Ectodermal cell (in vitro differentiated cells): ENCODE data around the gene PIK3AP1.

ENCODE experiments used
- H3K27ac ChIP-seq: 2 replicates; pipeline ENCODE4 v1.7.0; 2013; ENCODE audit warnings: mild to moderate bottlenecking, low read depth, low read length; ENCODE audit not compliant: insufficient read depth, poor library complexity, severe bottlenecking
- H3K27me3 ChIP-seq: 2 replicates; pipeline ENCODE4 v1.7.0; 2013; ENCODE audit warnings: mild to moderate bottlenecking, low read length; ENCODE audit not compliant: insufficient read depth, control insufficient read depth, poor library complexity, severe bottlenecking
- H3K36me3 ChIP-seq: one replicate; pipeline ENCODE4 v1.7.0; 2013; ENCODE audit warnings: low read length; ENCODE audit not compliant: control insufficient read depth, insufficient read depth
- H3K4me1 ChIP-seq: one replicate; pipeline ENCODE4 v1.7.0; 2013; ENCODE audit warnings: low read length; ENCODE audit not compliant: control insufficient read depth, insufficient read depth
- H3K4me3 ChIP-seq: 2 replicates; pipeline ENCODE4 v1.7.0; 2013; ENCODE audit warnings: low read depth, low read length, control low read depth; ENCODE audit not compliant: insufficient read depth
- H3K9me3 ChIP-seq: 2 replicates; pipeline ENCODE4 v1.7.0; 2013; ENCODE audit warnings: mild to moderate bottlenecking, low read length, moderate library complexity; ENCODE audit not compliant: control insufficient read depth
- WGBS, 2 experiments: methylation state at CpG; one replicate each; pipeline ENCODE4 v1.1.7; 2013; ENCODE audit warnings: missing lambda C conversion rate in 2 of 2; 5-methylcytosine and 5-hydroxymethylcytosine counted together

Gene PIK3AP1

DNA sequence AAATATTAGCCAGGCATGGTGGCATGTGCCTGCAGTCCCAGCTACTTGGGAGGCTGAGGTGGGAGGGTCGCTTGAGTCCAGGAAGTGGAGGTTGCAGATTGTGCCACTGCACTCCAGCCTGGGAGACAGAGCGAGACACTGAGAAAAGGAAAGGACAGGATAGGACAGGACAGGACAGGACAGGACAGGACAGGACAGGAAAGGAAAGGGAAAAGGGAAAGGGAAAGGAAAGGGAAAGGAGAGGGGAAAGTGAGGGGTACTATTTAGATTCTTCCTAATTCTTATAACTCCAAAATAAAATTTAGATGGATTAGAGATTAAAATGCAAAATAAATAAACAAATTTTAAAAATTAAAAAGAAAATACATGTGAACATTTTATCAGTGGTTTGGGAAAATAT lies 58.7 kb downstream of the PIK3AP1 start:
- H3K36me3 ChIP-seq, result no peaks in the 10 kb centered on the region
- 92% methylated on average over 2 of the region's 2 CpGs for WGBS, 2 experiments
- H3K4me3 ChIP-seq, result no peak overlapping the region
- H3K9me3 ChIP-seq, result no peaks in the 10 kb centered on the region
- H3K27ac ChIP-seq, result no peak overlapping the region
- no peaks in the 10 kb centered on the region for H3K27me3 ChIP-seq
- peaks cover 3% of the 10 kb centered on the region for H3K4me1 ChIP-seq

DNA sequence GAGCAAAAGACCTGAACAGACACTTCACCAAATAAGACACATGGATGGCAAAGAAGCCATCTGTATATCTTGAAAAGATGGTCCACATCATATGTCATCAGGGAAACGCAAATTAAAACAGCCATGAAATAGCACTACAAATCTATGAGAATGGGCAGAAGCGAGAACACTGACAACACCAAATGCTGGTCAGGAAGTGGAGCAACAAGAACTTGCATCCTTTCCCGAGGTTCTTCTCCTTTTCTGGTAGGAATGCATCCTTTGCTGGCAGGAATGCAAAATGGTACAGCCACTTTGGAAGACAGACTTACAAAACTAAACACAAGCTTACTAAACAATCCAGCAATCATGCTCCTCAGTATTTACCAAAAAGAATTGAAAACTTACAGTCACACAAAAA lies 60.0 kb downstream of the PIK3AP1 start:
- H3K36me3 ChIP-seq, result no peaks in the 10 kb centered on the region
- no peaks in the 10 kb centered on the region for H3K27me3 ChIP-seq
- WGBS, 2 experiments, result 89 to 96% methylated on average over 3 of the region's 3 CpGs
- peaks cover 3% of the 10 kb centered on the region for H3K4me1 ChIP-seq
- H3K27ac ChIP-seq, result no peak overlapping the region
- H3K9me3 ChIP-seq, result no peaks in the 10 kb centered on the region
- H3K4me3 ChIP-seq, result no peak overlapping the region

DNA sequence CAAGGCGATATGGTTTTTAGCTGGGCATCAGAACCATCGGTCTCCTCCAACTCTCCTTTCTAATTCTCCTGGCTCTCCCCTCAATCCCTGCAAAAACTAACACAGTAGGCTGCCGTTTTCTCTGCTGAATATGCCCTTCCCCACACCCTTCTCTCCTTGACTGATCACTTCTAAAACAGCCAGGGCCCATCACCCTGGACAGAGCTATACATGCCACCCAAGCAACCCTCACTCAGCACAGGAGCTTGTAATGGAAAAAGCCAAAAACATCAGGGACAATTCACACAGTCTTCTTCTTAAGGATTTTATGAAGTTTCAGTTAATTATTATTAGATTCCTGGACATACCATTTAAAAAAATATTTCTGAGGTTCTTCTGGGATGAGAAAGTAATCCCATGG lies 61.5 kb downstream of the PIK3AP1 start:
- no peaks in the 10 kb centered on the region for H3K27me3 ChIP-seq
- H3K4me1 ChIP-seq, result peaks cover 3% of the 10 kb centered on the region
- no peaks in the 10 kb centered on the region for H3K36me3 ChIP-seq
- no peak overlapping the region for H3K4me3 ChIP-seq
- H3K27ac ChIP-seq, result no peak overlapping the region
- no peaks in the 10 kb centered on the region for H3K9me3 ChIP-seq
- WGBS, 2 experiments, result 85 to 87% methylated on average over 3 of the region's 3 CpGs

DNA sequence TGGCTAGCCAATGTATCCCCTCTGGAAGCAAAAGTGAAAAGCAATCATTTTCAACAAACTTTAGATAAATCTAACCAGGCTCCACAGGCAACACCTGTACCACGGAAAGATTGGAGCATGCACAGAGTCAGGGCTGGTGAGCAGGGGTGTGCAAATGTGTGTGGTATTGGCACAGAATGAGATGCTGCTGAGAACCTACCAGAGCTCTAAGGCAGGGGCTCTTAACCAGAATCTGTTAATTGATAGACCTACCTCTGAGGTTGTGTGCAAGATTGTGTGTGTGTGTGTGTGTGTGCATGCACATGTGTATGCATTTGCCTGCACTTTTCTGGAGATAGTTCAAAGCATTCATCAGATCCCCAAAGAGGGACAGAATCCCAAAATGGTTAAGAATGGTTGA lies 62.9 kb downstream of the PIK3AP1 start:
- H3K27me3 ChIP-seq, result no peaks in the 10 kb centered on the region
- H3K4me3 ChIP-seq, result no peak overlapping the region
- no peaks in the 10 kb centered on the region for H3K36me3 ChIP-seq
- no peak overlapping the region for H3K27ac ChIP-seq
- no peaks in the 10 kb centered on the region for H3K9me3 ChIP-seq
- H3K4me1 ChIP-seq, result peaks cover 3% of the 10 kb centered on the region
- WGBS, 2 experiments, result 90 to 100% methylated on average over 1 of the region's 1 CpG

DNA sequence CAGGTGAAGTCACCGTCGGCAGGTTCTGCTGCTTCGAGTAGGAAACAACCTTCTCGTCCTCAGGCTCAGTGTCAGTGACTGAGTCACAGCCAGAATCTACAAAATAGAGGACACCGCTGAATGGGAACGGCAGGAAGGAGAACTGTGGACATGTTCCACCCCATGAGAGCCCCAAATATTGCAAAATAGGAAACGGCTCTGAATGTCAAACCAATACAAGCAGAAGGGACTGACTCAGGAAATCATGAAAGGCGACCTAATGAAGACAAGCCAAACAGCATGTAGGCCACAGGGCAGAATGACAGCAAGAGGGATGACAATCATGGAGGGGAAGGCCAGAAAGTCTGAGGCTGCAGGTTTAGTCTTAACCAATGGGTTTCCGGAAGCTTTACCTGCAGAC lies 63.5 kb downstream of the PIK3AP1 start:
- H3K36me3 ChIP-seq, result no peaks in the 10 kb centered on the region
- no peak overlapping the region for H3K4me3 ChIP-seq
- whole genome bisulfite sequencing, 2 experiments, result 92% methylated on average over 9 of the region's 9 CpGs
- H3K27me3 ChIP-seq, result no peaks in the 10 kb centered on the region
- no peaks in the 10 kb centered on the region for H3K9me3 ChIP-seq
- H3K4me1 ChIP-seq, result peaks cover 3% of the 10 kb centered on the region
- H3K27ac ChIP-seq, result no peak overlapping the region

DNA sequence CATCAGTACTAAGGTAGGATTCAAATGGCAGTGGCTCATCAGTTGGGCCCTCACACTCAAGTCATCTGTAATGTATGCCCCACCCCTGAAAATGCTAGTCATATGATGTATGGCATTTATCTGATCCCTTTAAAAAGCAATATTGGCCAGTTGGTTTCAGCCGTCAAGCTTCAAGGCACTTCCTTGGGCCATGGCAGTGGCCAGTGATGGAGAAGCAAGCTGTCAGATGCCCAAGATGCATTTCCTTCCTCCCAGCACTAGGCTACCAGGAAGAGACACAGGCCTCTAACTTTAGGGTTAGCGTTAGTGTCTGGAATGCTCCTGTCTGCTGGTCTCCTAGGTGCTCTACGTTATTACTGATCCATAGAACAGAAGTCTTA lies 64.1 kb downstream of the PIK3AP1 start:
- H3K9me3 ChIP-seq, result no peaks in the 10 kb centered on the region
- WGBS, 2 experiments, result 93 to 95% methylated on average over 3 of the region's 3 CpGs
- H3K27me3 ChIP-seq, result no peaks in the 10 kb centered on the region
- peaks cover 3% of the 10 kb centered on the region for H3K4me1 ChIP-seq
- H3K36me3 ChIP-seq, result no peaks in the 10 kb centered on the region
- H3K27ac ChIP-seq, result no peak overlapping the region
- H3K4me3 ChIP-seq, result no peak overlapping the region

DNA sequence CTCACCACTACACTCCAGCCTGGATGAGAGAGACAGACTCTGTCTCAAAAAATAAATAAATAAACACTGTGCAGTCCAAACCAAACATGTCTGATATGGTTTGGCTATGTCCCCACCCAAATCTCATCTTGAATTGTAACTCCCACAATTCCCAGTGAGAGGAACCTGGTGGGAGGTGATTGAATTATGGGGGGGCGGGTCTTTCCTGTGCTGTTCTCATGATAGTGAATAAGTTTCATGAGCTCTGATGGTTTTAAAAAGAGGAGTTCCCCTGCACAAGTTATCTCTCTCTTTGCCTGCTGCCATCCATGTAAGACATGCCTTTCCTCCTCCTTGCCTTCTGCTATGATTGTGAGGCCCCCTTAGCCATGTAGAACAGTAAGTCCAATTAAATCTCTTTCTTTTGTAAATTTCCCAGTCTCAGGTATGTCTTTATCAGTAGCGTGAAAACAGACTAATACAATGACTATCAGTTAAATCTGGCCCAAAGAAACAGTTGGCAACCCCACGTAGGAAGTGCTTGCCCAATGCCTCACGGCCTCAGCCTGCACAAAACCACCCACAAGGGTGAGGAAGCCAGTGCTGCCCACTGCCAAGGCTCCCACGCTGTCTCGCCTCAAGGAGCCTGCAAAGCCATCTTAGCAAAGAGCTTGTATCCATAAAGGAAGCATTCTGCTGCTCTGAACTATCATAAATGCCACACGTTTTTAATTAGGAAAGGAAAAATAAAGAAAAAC lies 64.7 kb downstream of the PIK3AP1 start:
- no peaks in the 10 kb centered on the region for H3K9me3 ChIP-seq
- peaks cover 3% of the 10 kb centered on the region for H3K4me1 ChIP-seq
- no peaks in the 10 kb centered on the region for H3K27me3 ChIP-seq
- no peak overlapping the region for H3K4me3 ChIP-seq
- H3K27ac ChIP-seq, result no peak overlapping the region
- 88 to 92% methylated on average over 7 of the region's 7 CpGs for WGBS, 2 experiments
- no peaks in the 10 kb centered on the region for H3K36me3 ChIP-seq

DNA sequence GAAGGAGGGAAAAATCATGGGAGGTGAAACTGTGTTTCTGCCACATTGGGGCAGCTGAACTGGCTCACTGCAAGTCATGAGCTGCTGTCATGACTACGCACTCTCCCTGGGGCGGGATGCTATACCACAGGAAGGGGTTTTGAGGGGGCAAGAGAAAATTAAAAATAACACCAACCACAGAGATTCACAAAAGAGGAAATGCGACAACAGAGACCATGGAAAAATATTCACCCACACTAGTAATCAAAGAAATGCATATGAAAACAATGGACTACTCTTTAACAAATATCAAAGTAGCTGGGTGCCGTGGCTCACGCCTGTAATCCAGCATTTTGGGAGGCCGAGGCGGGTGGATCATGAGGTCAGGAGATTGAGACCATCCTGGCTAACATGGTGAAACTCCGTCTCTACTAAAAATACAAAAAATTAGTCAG lies 68.3 kb downstream of the PIK3AP1 start:
- no peak overlapping the region for H3K4me3 ChIP-seq
- H3K36me3 ChIP-seq, result no peaks in the 10 kb centered on the region
- H3K27me3 ChIP-seq, result no peaks in the 10 kb centered on the region
- no peak overlapping the region for H3K27ac ChIP-seq
- no peaks in the 10 kb centered on the region for H3K9me3 ChIP-seq
- no peaks in the 10 kb centered on the region for H3K4me1 ChIP-seq
- WGBS, 2 experiments, result 91 to 96% methylated on average over 7 of the region's 8 CpGs

DNA sequence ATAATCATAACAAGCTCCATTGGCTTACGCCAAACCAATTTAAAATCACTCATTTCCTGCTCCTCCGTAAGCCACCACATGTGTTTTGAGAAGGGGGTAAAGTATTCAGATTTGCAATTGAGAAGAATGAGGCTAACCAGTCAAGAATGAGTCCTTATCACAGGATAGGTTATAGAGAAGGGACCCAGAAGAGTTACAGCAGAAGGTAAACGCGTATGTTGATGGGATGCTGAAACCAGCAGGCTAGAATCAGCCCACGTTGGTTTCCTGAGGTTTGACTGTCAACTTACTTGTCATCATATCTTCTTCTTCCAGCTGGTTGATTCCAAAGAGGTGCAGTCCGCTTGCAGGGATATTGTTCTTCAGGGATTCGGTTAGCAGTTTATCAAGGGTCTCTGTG lies 69.4 kb downstream of the PIK3AP1 start:
- 87 to 91% methylated on average over 6 to 7 of the region's 7 CpGs for WGBS, 2 experiments
- H3K27ac ChIP-seq, result no peak overlapping the region
- no peaks in the 10 kb centered on the region for H3K9me3 ChIP-seq
- no peaks in the 10 kb centered on the region for H3K36me3 ChIP-seq
- H3K27me3 ChIP-seq, result no peaks in the 10 kb centered on the region
- H3K4me3 ChIP-seq, result no peak overlapping the region
- no peaks in the 10 kb centered on the region for H3K4me1 ChIP-seq

DNA sequence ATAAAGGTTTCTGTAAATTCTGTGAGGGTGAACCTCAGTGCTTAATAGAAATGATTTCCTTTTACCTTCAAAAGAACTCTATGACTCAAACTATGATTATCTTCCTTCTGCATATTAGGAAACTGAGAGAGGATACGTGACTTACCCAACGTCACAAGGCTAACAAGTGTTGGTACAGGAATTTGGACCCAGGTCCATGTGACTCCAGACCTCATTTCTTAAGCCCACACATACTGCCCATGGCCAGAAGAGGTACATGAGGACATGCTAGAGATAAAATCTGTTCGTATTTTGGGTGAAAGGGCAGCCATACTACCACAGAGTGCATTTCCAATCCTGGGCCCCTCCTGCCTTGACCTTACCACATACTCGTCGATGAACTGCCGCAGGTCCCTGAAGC lies 72.0 kb downstream of the PIK3AP1 start:
- Histone ChIP-seq H3K4me1 (no peaks in the 10 kb centered on the region), H3K27me3 (no peaks in the 10 kb centered on the region), H3K27ac (no peak overlapping the region), H3K36me3 (no peaks in the 10 kb centered on the region), H3K9me3 (no peaks in the 10 kb centered on the region), H3K4me3 (no peak overlapping the region)
- WGBS, 2 experiments, result 96 to 98% methylated on average over 6 of the region's 6 CpGs

DNA sequence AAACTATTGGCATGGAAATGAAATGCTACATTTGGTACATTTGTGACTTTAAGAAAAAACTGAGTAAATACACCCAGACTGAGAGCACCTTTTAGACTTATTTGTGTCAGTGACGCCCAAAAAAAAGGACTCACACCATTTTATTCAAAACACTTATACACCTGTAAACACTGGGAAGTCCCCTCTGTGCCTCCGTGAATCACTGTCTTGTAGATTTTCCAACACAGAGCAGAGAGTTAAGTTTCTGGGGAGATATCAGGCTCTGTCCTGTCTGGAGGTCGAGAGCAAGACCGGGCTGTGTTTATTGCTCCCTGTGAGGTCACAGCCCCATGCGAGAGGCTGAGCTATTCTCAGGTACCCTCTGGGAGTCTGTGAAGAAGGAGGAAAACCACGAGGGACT lies 72.8 kb downstream of the PIK3AP1 start:
- 86 to 87% methylated on average over 6 of the region's 6 CpGs for WGBS, 2 experiments
- Histone ChIP-seq H3K36me3 (no peaks in the 10 kb centered on the region), H3K27me3 (no peaks in the 10 kb centered on the region), H3K9me3 (no peaks in the 10 kb centered on the region), H3K27ac (no peak overlapping the region), H3K4me1 (no peaks in the 10 kb centered on the region), H3K4me3 (no peak overlapping the region)
